HG02870 (cell line): Measurements from ENCODE around the gene CRTC1.
A peak's percentile ranks its signal among the peaks of the same experiment; 100 is the strongest.

ENCODE experiments used
- ATAC-seq: cut with Tn5 transposase; IDR thresholded peaks from one replicate; pipeline ENCODE4 v1.9.1; 2021; ENCODE audit warnings: mild to moderate bottlenecking, moderate library complexity; ENCODE audit not compliant: unreplicated experiment

The CRTC1 gene

GRCh38 chr19:18831524-18832305, 148.2 kb downstream of the CRTC1 start, which contains the start of gene UPF1:
TSS of gene UPF1 (plus strand) at chr19:18831959. CDS start at chr19:18832210, 251 bp downstream.
- ATAC-seq, result peak; percentile 59
